ENCODE measurements around the gene SP7. TPM values are rescaled to one million over a fixed set of nuclear protein-coding genes. Genes with fewer than 3 reads are reported as not detected.

Gene SP7
- total RNA-seq, 1 donor from 2014 or later, result not detected

GRCh38 chr12:53279283-53279869 is 56.8 kb downstream of the SP7 start:
- no peak for DNase-seq (ENCODE audit: low spot score)
- Mint-ChIP-seq H3K4me3 (ENCODE audit: unreplicated experiment) (no peak overlapping the region), H3K4me1 (ENCODE audit: low read depth) (peaks cover 6% of the 10 kb centered on the region), H3K27me3 (ENCODE audit: low read depth) (no peaks in the 10 kb centered on the region), H3K27ac (ENCODE audit: unreplicated experiment) (no peak overlapping the region), H3K36me3 (ENCODE audit: low read depth) (no peaks in the 10 kb centered on the region), H3K9me3 (ENCODE audit: low read depth) (no peaks in the 10 kb centered on the region)
- no peak for TF ChIP-seq CTCF (IDR thresholded peaks at IDR 0.05)

DNA sequence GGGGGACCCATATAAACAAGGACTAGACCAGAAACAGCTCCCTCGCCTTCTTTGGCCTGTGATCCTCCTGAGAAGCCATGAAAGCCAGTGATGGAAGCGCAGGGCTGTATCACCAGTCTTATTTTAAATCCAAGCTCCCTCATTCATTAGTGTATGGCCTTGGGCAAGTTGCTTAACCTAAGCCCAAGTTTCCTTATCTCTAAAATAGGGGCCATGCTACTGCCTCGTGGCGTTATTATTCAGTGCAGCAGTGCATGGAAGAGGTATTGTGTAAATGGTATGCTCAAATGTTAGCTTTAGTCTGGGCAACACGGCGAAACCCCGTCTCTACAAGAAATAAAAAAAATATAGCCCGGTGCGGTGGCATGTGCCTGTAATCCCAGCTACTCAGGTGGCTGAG is 58.2 kb downstream of the SP7 start:
- no peak for TF ChIP-seq CTCF (IDR thresholded peaks at IDR 0.05)
- H3K4me3 Mint-ChIP-seq (ENCODE audit: unreplicated experiment), result no peak overlapping the region
- H3K4me1 Mint-ChIP-seq (ENCODE audit: low read depth), result no peaks in the 10 kb centered on the region
- H3K36me3 Mint-ChIP-seq (ENCODE audit: low read depth), result no peaks in the 10 kb centered on the region
- no peaks in the 10 kb centered on the region for H3K9me3 Mint-ChIP-seq (ENCODE audit: low read depth)
- no peaks in the 10 kb centered on the region for H3K27me3 Mint-ChIP-seq (ENCODE audit: low read depth)
- H3K27ac Mint-ChIP-seq (ENCODE audit: unreplicated experiment), result no peak overlapping the region
- no peak for DNase-seq (ENCODE audit: low spot score)

Other genes with a start within 250 kb of the SP7 start
- gene IGFBP6, start 238.7 kb downstream of the SP7 start, total RNA-seq, result 7.0 to 10.0 TPM (median 8.9 TPM) in 3 replicates
- not detected in 3 replicates for gene SOAT2, start 232.9 kb downstream of the SP7 start, total RNA-seq
- 27.3 to 36.7 TPM (median 28.0 TPM) in 3 replicates for gene ZNF740, start 155.6 kb downstream of the SP7 start, total RNA-seq
- gene CSAD, start 155.4 kb downstream of the SP7 start, total RNA-seq, result 24.3 to 34.6 TPM (median 27.1 TPM) in 3 replicates
- gene ITGB7, start 129.1 kb downstream of the SP7 start, total RNA-seq, result 0.37 to 0.46 TPM in 2 of 3 replicates, not detected in the other
- 19.4 to 30.0 TPM (median 21.7 TPM) in 3 replicates for gene RARG, start 104.1 kb downstream of the SP7 start, total RNA-seq
- gene ESPL1, start 68.1 kb downstream of the SP7 start, total RNA-seq, result 4.0 to 5.5 TPM (median 4.8 TPM) in 3 replicates
- gene PFDN5, start 40.8 kb downstream of the SP7 start, total RNA-seq, result 266 to 309 TPM (median 274 TPM) in 3 replicates
- gene MYG1, start 36.7 kb downstream of the SP7 start, total RNA-seq, result 44.1 to 47.0 TPM (median 47.0 TPM) in 3 replicates
- gene AAAS, start 14.7 kb downstream of the SP7 start, total RNA-seq, result 48.6 to 71.1 TPM (median 52.8 TPM) in 3 replicates
- gene SP1, start 43.8 kb upstream of the SP7 start, total RNA-seq, result 57.1 to 59.7 TPM (median 59.0 TPM) in 3 replicates
- not detected in 3 replicates for gene AMHR2, start 87.5 kb upstream of the SP7 start, total RNA-seq
- 96.2 to 110 TPM (median 102 TPM) in 3 replicates for gene PRR13, start 105.4 kb upstream of the SP7 start, total RNA-seq
- gene PCBP2, start 115.7 kb upstream of the SP7 start, total RNA-seq, result 601 to 638 TPM (median 611 TPM) in 3 replicates
- gene MAP3K12, start 163.1 kb upstream of the SP7 start, total RNA-seq, result 25.5 to 30.6 TPM (median 26.9 TPM) in 3 replicates
- gene TARBP2, start 164.9 kb upstream of the SP7 start, total RNA-seq, result 23.5 to 34.0 TPM (median 24.1 TPM) in 3 replicates
- gene NPFF, start 171.1 kb upstream of the SP7 start, total RNA-seq, result 0.92 TPM in 1 of 3 replicates, not detected in the others

All from chondrocyte (in vitro differentiated cells).